ENCODE data around the gene PRMT1.

Gene PRMT1

GRCh38 chr19:49658139-49658517, 18.9 kb upstream of the PRMT1 start:
- no peak overlapping the region for H3K4me3 ChIP-seq (ENCODE audit: low read length)
- peaks cover 23% of the 10 kb centered on the region for H3K36me3 ChIP-seq (ENCODE audit: control insufficient read depth, insufficient read depth, low read length)
- no peaks in the 10 kb centered on the region for H3K27me3 ChIP-seq (ENCODE audit: insufficient read depth, low read length, poor library complexity)
- no peak overlapping the region for H2BK5ac ChIP-seq (ENCODE audit: low read length)
- H3K4me1 ChIP-seq (ENCODE audit: control insufficient read depth, low read depth, low read length) = no peaks in the 10 kb centered on the region
- no peaks in the 10 kb centered on the region for H3K79me2 ChIP-seq (ENCODE audit: control insufficient read depth, insufficient read depth, low read length)
- H3K27ac ChIP-seq (ENCODE audit: low read depth, low read length) = no peak overlapping the region
- H4K8ac ChIP-seq (ENCODE audit: low read depth, low read length) = no peak overlapping the region
- no peak for DNase-seq
- no peak overlapping the region for H3K23ac ChIP-seq (ENCODE audit: low read length)
- H2BK15ac ChIP-seq (replicated peaks; ENCODE audit: low read depth) = no peak overlapping the region
- no peak overlapping the region for H2BK120ac ChIP-seq (ENCODE audit: low read depth, low read length)
- no peak overlapping the region for H3K4ac ChIP-seq (ENCODE audit: low read depth, low read length)
- no peak overlapping the region for H3K18ac ChIP-seq (ENCODE audit: low read length)
- no CpG with 5 or more reads among the region's 15 CpGs for WGBS (ENCODE audit: extremely low coverage, insufficient coverage, low lambda C conversion rate)
- no peak overlapping the region for H3K56ac ChIP-seq (ENCODE audit: low read length)
- H4K5ac ChIP-seq (ENCODE audit: low read length) = no peak overlapping the region
- no peak overlapping the region for H3K9ac ChIP-seq (ENCODE audit: low read length)
- no peak overlapping the region for H3K4me2 ChIP-seq (ENCODE audit: low read length)
- no peak overlapping the region for H2AK5ac ChIP-seq (ENCODE audit: low read length)
- no peaks in the 10 kb centered on the region for H3K79me1 ChIP-seq (ENCODE audit: low read length)

- H2AK5ac ChIP-seq (ENCODE audit: low read length) = no peak overlapping the region
- no peak overlapping the region for H2BK15ac ChIP-seq (replicated peaks; ENCODE audit: low read depth)
- no CpG with 5 or more reads among the region's 12 CpGs for WGBS (ENCODE audit: extremely low coverage, insufficient coverage, low lambda C conversion rate)
- H3K56ac ChIP-seq (ENCODE audit: low read length) = no peak overlapping the region
- H4K5ac ChIP-seq (ENCODE audit: low read length) = no peak overlapping the region
- no peaks in the 10 kb centered on the region for H3K79me2 ChIP-seq (ENCODE audit: control insufficient read depth, insufficient read depth, low read length)
- no peak overlapping the region for H4K8ac ChIP-seq (ENCODE audit: low read depth, low read length)
- H3K18ac ChIP-seq (ENCODE audit: low read length) = no peak overlapping the region
- DNase-seq = no peak
- H3K23ac ChIP-seq (ENCODE audit: low read length) = no peak overlapping the region
- no peak overlapping the region for H3K9ac ChIP-seq (ENCODE audit: low read length)
- peaks cover 23% of the 10 kb centered on the region for H3K36me3 ChIP-seq (ENCODE audit: control insufficient read depth, insufficient read depth, low read length)
- no peaks in the 10 kb centered on the region for H3K4me1 ChIP-seq (ENCODE audit: control insufficient read depth, low read depth, low read length)
- H3K4me3 ChIP-seq (ENCODE audit: low read length) = no peak overlapping the region
- no peak overlapping the region for H3K4ac ChIP-seq (ENCODE audit: low read depth, low read length)
- H2BK5ac ChIP-seq (ENCODE audit: low read length) = no peak overlapping the region
- no peaks in the 10 kb centered on the region for H3K27me3 ChIP-seq (ENCODE audit: insufficient read depth, low read length, poor library complexity)
- no peak overlapping the region for H2BK120ac ChIP-seq (ENCODE audit: low read depth, low read length)
- no peak overlapping the region for H3K27ac ChIP-seq (ENCODE audit: low read depth, low read length)
- no peak overlapping the region for H3K4me2 ChIP-seq (ENCODE audit: low read length)
- peaks cover 2% of the 10 kb centered on the region for H3K79me1 ChIP-seq (ENCODE audit: low read length)
These were observed 18.3 kb upstream of the PRMT1 start for GRCh38 chr19:49658566-49659442.

GRCh38 chr19:49660338-49660961, 16.6 kb upstream of the PRMT1 start:
- no peaks in the 10 kb centered on the region for H3K4me1 ChIP-seq (ENCODE audit: control insufficient read depth, low read depth, low read length)
- no peaks in the 10 kb centered on the region for H3K27me3 ChIP-seq (ENCODE audit: insufficient read depth, low read length, poor library complexity)
- H2AK5ac ChIP-seq (ENCODE audit: low read length) = no peak overlapping the region

GRCh38 chr19:49662011-49662410, 15.1 kb upstream of the PRMT1 start:
- Histone ChIP-seq H2BK15ac (replicated peaks; ENCODE audit: low read depth) (no peak overlapping the region), H3K9ac (ENCODE audit: low read length) (no peak overlapping the region), H3K79me2 (ENCODE audit: control insufficient read depth, insufficient read depth, low read length) (peaks cover 16% of the 10 kb centered on the region), H3K27me3 (ENCODE audit: insufficient read depth, low read length, poor library complexity) (no peaks in the 10 kb centered on the region), H3K4me1 (ENCODE audit: control insufficient read depth, low read depth, low read length) (peaks cover 2% of the 10 kb centered on the region), H3K36me3 (ENCODE audit: control insufficient read depth, insufficient read depth, low read length) (peaks cover 19% of the 10 kb centered on the region), H2AK5ac (ENCODE audit: low read length) (no peak overlapping the region), H3K18ac (ENCODE audit: low read length) (no peak overlapping the region), H3K79me1 (ENCODE audit: low read length) (peaks cover 13% of the 10 kb centered on the region), H3K56ac (ENCODE audit: low read length) (no peak overlapping the region), H2BK120ac (ENCODE audit: low read depth, low read length) (no peak overlapping the region), H4K8ac (ENCODE audit: low read depth, low read length) (no peak overlapping the region), H3K4me3 (ENCODE audit: low read length) (no peak overlapping the region), H4K5ac (ENCODE audit: low read length) (no peak overlapping the region), H3K4me2 (ENCODE audit: low read length) (no peak overlapping the region), H2BK5ac (ENCODE audit: low read length) (no peak overlapping the region), H3K4ac (ENCODE audit: low read depth, low read length) (no peak overlapping the region), H3K27ac (ENCODE audit: low read depth, low read length) (no peak overlapping the region), H3K23ac (ENCODE audit: low read length) (no peak overlapping the region)
- WGBS (ENCODE audit: extremely low coverage, insufficient coverage, low lambda C conversion rate) = no CpG with 5 or more reads among the region's 16 CpGs
- DNase-seq = no peak

More at GRCh38 chr19:49660338-49660961, 16.6 kb upstream of the PRMT1 start:
- H3K36me3 ChIP-seq (ENCODE audit: control insufficient read depth, insufficient read depth, low read length) = peaks cover 19% of the 10 kb centered on the region
- no peak overlapping the region for H2BK5ac ChIP-seq (ENCODE audit: low read length)
- no peak overlapping the region for H2BK15ac ChIP-seq (replicated peaks; ENCODE audit: low read depth)
- H4K5ac ChIP-seq (ENCODE audit: low read length) = no peak overlapping the region
- no peak overlapping the region for H3K4me3 ChIP-seq (ENCODE audit: low read length)
- H2BK120ac ChIP-seq (ENCODE audit: low read depth, low read length) = no peak overlapping the region
- H3K27ac ChIP-seq (ENCODE audit: low read depth, low read length) = no peak overlapping the region
- H3K79me1 ChIP-seq (ENCODE audit: low read length) = peaks cover 7% of the 10 kb centered on the region
- no peak overlapping the region for H3K23ac ChIP-seq (ENCODE audit: low read length)
- H4K8ac ChIP-seq (ENCODE audit: low read depth, low read length) = no peak overlapping the region
- H3K4ac ChIP-seq (ENCODE audit: low read depth, low read length) = no peak overlapping the region
- H3K4me2 ChIP-seq (ENCODE audit: low read length) = no peak overlapping the region
- H3K56ac ChIP-seq (ENCODE audit: low read length) = no peak overlapping the region
- no peak for DNase-seq
- WGBS (ENCODE audit: extremely low coverage, insufficient coverage, low lambda C conversion rate) = no CpG with 5 or more reads among the region's 15 CpGs
- H3K18ac ChIP-seq (ENCODE audit: low read length) = no peak overlapping the region
- no peak overlapping the region for H3K9ac ChIP-seq (ENCODE audit: low read length)
- H3K79me2 ChIP-seq (ENCODE audit: control insufficient read depth, insufficient read depth, low read length) = peaks cover 7% of the 10 kb centered on the region

- Histone ChIP-seq H3K9ac (ENCODE audit: low read length) (no peak overlapping the region), H2BK15ac (replicated peaks; ENCODE audit: low read depth) (no peak overlapping the region), H3K27me3 (ENCODE audit: insufficient read depth, low read length, poor library complexity) (no peaks in the 10 kb centered on the region), H3K79me2 (ENCODE audit: control insufficient read depth, insufficient read depth, low read length) (peaks cover 19% of the 10 kb centered on the region), H2BK120ac (ENCODE audit: low read depth, low read length) (no peak overlapping the region), H4K8ac (ENCODE audit: low read depth, low read length) (no peak overlapping the region), H3K4me1 (ENCODE audit: control insufficient read depth, low read depth, low read length) (peaks cover 2% of the 10 kb centered on the region), H2AK5ac (ENCODE audit: low read length) (no peak overlapping the region), H3K23ac (ENCODE audit: low read length) (no peak overlapping the region), H3K4me2 (ENCODE audit: low read length) (no peak overlapping the region), H2BK5ac (ENCODE audit: low read length) (no peak overlapping the region), H3K18ac (ENCODE audit: low read length) (no peak overlapping the region), H3K36me3 (ENCODE audit: control insufficient read depth, insufficient read depth, low read length) (peaks cover 15% of the 10 kb centered on the region), H4K5ac (ENCODE audit: low read length) (no peak overlapping the region), H3K27ac (ENCODE audit: low read depth, low read length) (no peak overlapping the region), H3K79me1 (ENCODE audit: low read length) (peaks cover 17% of the 10 kb centered on the region), H3K56ac (ENCODE audit: low read length) (no peak overlapping the region), H3K4ac (ENCODE audit: low read depth, low read length) (no peak overlapping the region), H3K4me3 (ENCODE audit: low read length) (no peak overlapping the region)
- WGBS (ENCODE audit: extremely low coverage, insufficient coverage, low lambda C conversion rate) = no CpG with 5 or more reads among the region's 12 CpGs
- DNase-seq = no peak
These were observed 13.8 kb upstream of the PRMT1 start for GRCh38 chr19:49663224-49663623.

Measured in mesendoderm (in vitro differentiated cells).